ENCODE results near the gene KIR2DL4. TPM values are rescaled to one million over a fixed set of nuclear protein-coding genes. Genes with fewer than 3 reads are reported as not detected.

Gene KIR2DL4
- total RNA-seq, 1 donor: not detected

- DNase-seq (ENCODE audit: insufficient read length, low spot score, missing footprints): no peak
- TF ChIP-seq CTCF (IDR thresholded peaks at IDR 0.05; ENCODE audit: extremely low read depth, low read depth, low read length): no peak
- no peak overlapping the region for H2AFZ ChIP-seq (ENCODE audit: low read length)
These were observed 7.7 kb upstream of the KIR2DL4 start for GRCh38 chr19:54795758-54796157.

GRCh38 chr19:54804101-54804500, 691 bp downstream of the KIR2DL4 start:
- H3K4me3 ChIP-seq (ENCODE audit: insufficient read depth, low read length): no peak overlapping the region
- no peaks in the 10 kb centered on the region for H4K20me1 ChIP-seq (ENCODE audit: insufficient read depth, low read length)
- no peak for TF ChIP-seq CTCF (IDR thresholded peaks at IDR 0.05; ENCODE audit: extremely low read depth, low read depth, low read length)
- no peak overlapping the region for H2AFZ ChIP-seq (ENCODE audit: low read length)
- no peaks in the 10 kb centered on the region for H3K27me3 ChIP-seq (ENCODE audit: insufficient read depth, low read length)
- H3K9me3 ChIP-seq (ENCODE audit: low read depth, low read length): no peaks in the 10 kb centered on the region
- H3K27ac ChIP-seq (ENCODE audit: low read depth, low read length): no peak overlapping the region
- DNase-seq (ENCODE audit: insufficient read length, low spot score, missing footprints): no peak
- H3K4me2 ChIP-seq (ENCODE audit: insufficient read depth, low read length): no peak overlapping the region
- H3K4me1 ChIP-seq (ENCODE audit: insufficient read depth, low read length): no peaks in the 10 kb centered on the region
- H3K79me2 ChIP-seq (ENCODE audit: insufficient read depth, low read length): no peaks in the 10 kb centered on the region
- no peaks in the 10 kb centered on the region for H3K36me3 ChIP-seq (ENCODE audit: insufficient read depth, low read length)

More at GRCh38 chr19:54795758-54796157, 7.7 kb upstream of the KIR2DL4 start:
- Histone ChIP-seq H3K36me3 (ENCODE audit: insufficient read depth, low read length) (no peaks in the 10 kb centered on the region), H3K4me3 (ENCODE audit: insufficient read depth, low read length) (no peak overlapping the region), H3K79me2 (ENCODE audit: insufficient read depth, low read length) (no peaks in the 10 kb centered on the region), H4K20me1 (ENCODE audit: insufficient read depth, low read length) (no peaks in the 10 kb centered on the region), H3K27me3 (ENCODE audit: insufficient read depth, low read length) (no peaks in the 10 kb centered on the region), H3K4me2 (ENCODE audit: insufficient read depth, low read length) (no peak overlapping the region), H3K4me1 (ENCODE audit: insufficient read depth, low read length) (no peaks in the 10 kb centered on the region), H3K27ac (ENCODE audit: low read depth, low read length) (no peak overlapping the region), H3K9me3 (ENCODE audit: low read depth, low read length) (no peaks in the 10 kb centered on the region)

- no peak overlapping the region for H3K4me3 ChIP-seq (ENCODE audit: insufficient read depth, low read length)
- no peak overlapping the region for H2AFZ ChIP-seq (ENCODE audit: low read length)
- no peak for TF ChIP-seq CTCF (IDR thresholded peaks at IDR 0.05; ENCODE audit: extremely low read depth, low read depth, low read length)
- H3K79me2 ChIP-seq (ENCODE audit: insufficient read depth, low read length): no peaks in the 10 kb centered on the region
- no peak overlapping the region for H3K4me2 ChIP-seq (ENCODE audit: insufficient read depth, low read length)
- no peak for DNase-seq (ENCODE audit: insufficient read length, low spot score, missing footprints)
- H3K9me3 ChIP-seq (ENCODE audit: low read depth, low read length): no peaks in the 10 kb centered on the region
- H3K27ac ChIP-seq (ENCODE audit: low read depth, low read length): no peak overlapping the region
- no peaks in the 10 kb centered on the region for H3K27me3 ChIP-seq (ENCODE audit: insufficient read depth, low read length)
- H3K36me3 ChIP-seq (ENCODE audit: insufficient read depth, low read length): no peaks in the 10 kb centered on the region
- no peaks in the 10 kb centered on the region for H3K4me1 ChIP-seq (ENCODE audit: insufficient read depth, low read length)
- H4K20me1 ChIP-seq (ENCODE audit: insufficient read depth, low read length): no peaks in the 10 kb centered on the region
These were observed 1.2 kb downstream of the KIR2DL4 start for GRCh38 chr19:54804571-54804970.

- Histone ChIP-seq H3K27ac (ENCODE audit: low read depth, low read length) (no peak overlapping the region), H2AFZ (ENCODE audit: low read length) (no peak overlapping the region), H3K36me3 (ENCODE audit: insufficient read depth, low read length) (no peaks in the 10 kb centered on the region), H4K20me1 (ENCODE audit: insufficient read depth, low read length) (no peaks in the 10 kb centered on the region), H3K4me2 (ENCODE audit: insufficient read depth, low read length) (no peak overlapping the region), H3K27me3 (ENCODE audit: insufficient read depth, low read length) (no peaks in the 10 kb centered on the region), H3K79me2 (ENCODE audit: insufficient read depth, low read length) (no peaks in the 10 kb centered on the region), H3K4me3 (ENCODE audit: insufficient read depth, low read length) (no peak overlapping the region), H3K4me1 (ENCODE audit: insufficient read depth, low read length) (no peaks in the 10 kb centered on the region), H3K9me3 (ENCODE audit: low read depth, low read length) (no peaks in the 10 kb centered on the region)
- DNase-seq (ENCODE audit: insufficient read length, low spot score, missing footprints): no peak
- no peak for TF ChIP-seq CTCF (IDR thresholded peaks at IDR 0.05; ENCODE audit: extremely low read depth, low read depth, low read length)
These were observed 2.5 kb downstream of the KIR2DL4 start for GRCh38 chr19:54805665-54806515.
